ENCODE data around the gene ITGB1.
"Not testable (repeated sequence)": the region's sequence is repeated elsewhere in the genome, so short reads cannot be mapped to it uniquely, and the experiment has no call there.

- not testable (repeated sequence) for TF ChIP-seq EZH2 (IDR thresholded peaks at IDR 0.05; ENCODE audit: insufficient read depth, poor library complexity, severe bottlenecking); EZH2phosphoT487 (IDR thresholded peaks at IDR 0.05; ENCODE audit: insufficient read depth, low read depth)
These were observed 62.6 kb downstream of the ITGB1 start for GRCh38 chr10:32895200-32895968.
